ENCODE data around the gene COL6A2.

DNA sequence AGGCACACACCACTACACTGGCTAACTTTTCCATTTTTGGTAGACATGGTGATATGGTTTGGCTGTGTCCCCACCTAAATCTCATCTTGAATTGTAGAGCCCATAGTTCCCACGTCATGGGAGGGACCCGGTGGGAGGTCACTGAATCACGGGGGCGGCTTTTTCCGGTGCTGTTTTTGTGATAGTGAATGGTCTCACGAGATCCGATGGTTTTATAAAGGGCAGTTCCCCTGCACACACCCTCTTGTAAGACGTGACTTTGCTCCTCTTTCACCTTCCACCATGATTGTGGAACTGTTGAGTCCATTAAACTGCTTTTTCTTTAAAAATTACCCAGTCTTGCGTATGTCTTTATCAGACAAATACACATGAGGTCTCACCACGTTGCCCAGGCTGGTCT lies 58.8 kb downstream of the COL6A2 start:
- TF ChIP-seq, protein P1, sequence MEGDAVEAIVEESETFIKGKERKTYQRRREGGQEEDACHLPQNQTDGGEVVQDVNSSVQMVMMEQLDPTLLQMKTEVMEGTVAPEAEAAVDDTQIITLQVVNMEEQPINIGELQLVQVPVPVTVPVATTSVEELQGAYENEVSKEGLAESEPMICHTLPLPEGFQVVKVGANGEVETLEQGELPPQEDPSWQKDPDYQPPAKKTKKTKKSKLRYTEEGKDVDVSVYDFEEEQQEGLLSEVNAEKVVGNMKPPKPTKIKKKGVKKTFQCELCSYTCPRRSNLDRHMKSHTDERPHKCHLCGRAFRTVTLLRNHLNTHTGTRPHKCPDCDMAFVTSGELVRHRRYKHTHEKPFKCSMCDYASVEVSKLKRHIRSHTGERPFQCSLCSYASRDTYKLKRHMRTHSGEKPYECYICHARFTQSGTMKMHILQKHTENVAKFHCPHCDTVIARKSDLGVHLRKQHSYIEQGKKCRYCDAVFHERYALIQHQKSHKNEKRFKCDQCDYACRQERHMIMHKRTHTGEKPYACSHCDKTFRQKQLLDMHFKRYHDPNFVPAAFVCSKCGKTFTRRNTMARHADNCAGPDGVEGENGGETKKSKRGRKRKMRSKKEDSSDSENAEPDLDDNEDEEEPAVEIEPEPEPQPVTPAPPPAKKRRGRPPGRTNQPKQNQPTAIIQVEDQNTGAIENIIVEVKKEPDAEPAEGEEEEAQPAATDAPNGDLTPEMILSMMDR (IDR thresholded peaks at IDR 0.05): no peak
- TF ChIP-seq POLR2AphosphoS5 (IDR thresholded peaks at IDR 0.05) (no peak), POLR2A (IDR thresholded peaks at IDR 0.05) (no peak), EP300 (IDR thresholded peaks at IDR 0.05) (no peak)

All from suprapubic skin (tissue), 4 donors.